ENCODE data around the gene POLD2. TPM values are rescaled to one million over a fixed set of nuclear protein-coding genes. Genes with fewer than 3 reads are reported as not detected.

The POLD2 gene
- total and polyA plus RNA-seq, 2 of the 13 experiments (the other 11 are each of a cell fraction or from before 2014, with no cell fraction given) = 87.6 to 95.1 TPM

- TF ChIP-seq ZNF574 (CRISPR knock-in tag; IDR thresholded peaks at IDR 0.05) = peak; percentile 64
- TF ChIP-seq IKZF4 (CRISPR knock-in tag; IDR thresholded peaks at IDR 0.05; ENCODE audit: borderline replicate concordance, low read depth, not compliant biosample characterization) = no peak
- peak; percentile 95 for TF ChIP-seq CTCF (CRISPR knock-in tag; IDR thresholded peaks at IDR 0.05)
- TF ChIP-seq MXI1 (IDR thresholded peaks at IDR 0.05; ENCODE audit: borderline replicate concordance, low read depth, low read length) = peak; percentile 85; the same call in 1 of the 3 replicates
- TF ChIP-seq, protein P1, sequence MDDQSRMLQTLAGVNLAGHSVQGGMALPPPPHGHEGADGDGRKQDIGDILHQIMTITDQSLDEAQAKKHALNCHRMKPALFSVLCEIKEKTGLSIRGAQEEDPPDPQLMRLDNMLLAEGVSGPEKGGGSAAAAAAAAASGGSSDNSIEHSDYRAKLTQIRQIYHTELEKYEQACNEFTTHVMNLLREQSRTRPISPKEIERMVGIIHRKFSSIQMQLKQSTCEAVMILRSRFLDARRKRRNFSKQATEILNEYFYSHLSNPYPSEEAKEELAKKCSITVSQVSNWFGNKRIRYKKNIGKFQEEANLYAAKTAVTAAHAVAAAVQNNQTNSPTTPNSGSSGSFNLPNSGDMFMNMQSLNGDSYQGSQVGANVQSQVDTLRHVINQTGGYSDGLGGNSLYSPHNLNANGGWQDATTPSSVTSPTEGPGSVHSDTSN (CRISPR knock-in tag; IDR thresholded peaks at IDR 0.05; ENCODE audit: borderline replicate concordance) = no peak
- TF ChIP-seq, protein P2, sequence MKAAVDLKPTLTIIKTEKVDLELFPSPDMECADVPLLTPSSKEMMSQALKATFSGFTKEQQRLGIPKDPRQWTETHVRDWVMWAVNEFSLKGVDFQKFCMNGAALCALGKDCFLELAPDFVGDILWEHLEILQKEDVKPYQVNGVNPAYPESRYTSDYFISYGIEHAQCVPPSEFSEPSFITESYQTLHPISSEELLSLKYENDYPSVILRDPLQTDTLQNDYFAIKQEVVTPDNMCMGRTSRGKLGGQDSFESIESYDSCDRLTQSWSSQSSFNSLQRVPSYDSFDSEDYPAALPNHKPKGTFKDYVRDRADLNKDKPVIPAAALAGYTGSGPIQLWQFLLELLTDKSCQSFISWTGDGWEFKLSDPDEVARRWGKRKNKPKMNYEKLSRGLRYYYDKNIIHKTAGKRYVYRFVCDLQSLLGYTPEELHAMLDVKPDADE (CRISPR knock-in tag; IDR thresholded peaks at IDR 0.05) = no peak
- no peak for TF ChIP-seq FOXM1 (CRISPR knock-in tag; IDR thresholded peaks at IDR 0.05)
- 0 out of 2 replicates have a peak, but pooled peaks have one; percentile 16 for TF ChIP-seq ELF3 (CRISPR knock-in tag; IDR thresholded peaks at IDR 0.05)
- TF ChIP-seq ZNF772 (CRISPR knock-in tag; IDR thresholded peaks at IDR 0.05) = peak; percentile 57; the same call in 1 of the 2 replicates
- TF ChIP-seq, protein P3, sequence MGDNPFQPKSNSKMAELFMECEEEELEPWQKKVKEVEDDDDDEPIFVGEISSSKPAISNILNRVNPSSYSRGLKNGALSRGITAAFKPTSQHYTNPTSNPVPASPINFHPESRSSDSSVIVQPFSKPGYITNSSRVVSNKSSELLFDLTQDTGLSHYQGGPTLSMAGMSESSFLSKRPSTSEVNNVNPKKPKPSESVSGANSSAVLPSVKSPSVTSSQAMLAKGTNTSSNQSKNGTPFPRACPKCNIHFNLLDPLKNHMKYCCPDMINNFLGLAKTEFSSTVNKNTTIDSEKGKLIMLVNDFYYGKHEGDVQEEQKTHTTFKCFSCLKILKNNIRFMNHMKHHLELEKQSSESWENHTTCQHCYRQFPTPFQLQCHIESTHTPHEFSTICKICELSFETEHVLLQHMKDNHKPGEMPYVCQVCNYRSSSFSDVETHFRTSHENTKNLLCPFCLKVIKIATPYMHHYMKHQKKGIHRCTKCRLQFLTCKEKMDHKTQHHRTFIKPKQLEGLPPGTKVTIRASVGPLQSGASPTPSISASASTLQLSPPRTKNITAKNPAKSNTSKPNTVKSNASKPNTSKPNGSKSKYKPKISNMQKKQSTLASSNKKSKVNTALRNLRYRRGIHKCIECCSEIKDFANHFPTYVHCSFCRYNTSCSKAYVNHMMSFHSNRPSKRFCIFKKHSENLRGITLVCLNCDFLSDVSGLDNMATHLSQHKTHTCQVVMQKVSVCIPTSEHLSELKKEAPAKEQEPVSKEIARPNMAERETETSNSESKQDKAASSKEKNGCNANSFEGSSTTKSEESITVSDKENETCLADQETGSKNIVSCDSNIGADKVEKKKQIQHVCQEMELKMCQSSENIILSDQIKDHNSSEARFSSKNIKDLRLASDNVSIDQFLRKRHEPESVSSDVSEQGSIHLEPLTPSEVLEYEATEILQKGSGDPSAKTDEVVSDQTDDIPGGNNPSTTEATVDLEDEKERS (CRISPR knock-in tag; IDR thresholded peaks at IDR 0.05) = no peak
- peak; percentile 78 for TF ChIP-seq MED1 (CRISPR knock-in tag; IDR thresholded peaks at IDR 0.05)
- peak; percentile 76; the same call in 1 of the 2 replicates for TF ChIP-seq ZNF792 (CRISPR knock-in tag; IDR thresholded peaks at IDR 0.05)
- TF ChIP-seq ISL2 (CRISPR knock-in tag; IDR thresholded peaks at IDR 0.05) = 0 out of 2 replicates have a peak, but pooled peaks have one; percentile 25
- peak; percentile 100 for TF ChIP-seq PPARG (CRISPR knock-in tag; conservative IDR thresholded peaks at IDR 0.05)
These were observed 8.1 kb upstream of the POLD2 start (continued) for GRCh38 chr7:44131173-44132029.
